ENCODE measurements around the gene ZDHHC1. TPM values are rescaled to one million over a fixed set of nuclear protein-coding genes. Genes with fewer than 3 reads are reported as not detected.

The ZDHHC1 gene
- total and polyA plus RNA-seq, 4 donors = 0.33 to 1.6 (median 1.1) TPM

GRCh38 chr16:67395458-67396158 lies 20.7 kb downstream of the ZDHHC1 start:
- Histone ChIP-seq H3K4me1 (ENCODE audit: control insufficient read depth in 4 of 4, insufficient read depth in 4 of 4, low read length in 3 of 4) (peaks cover 3 to 23% (median 6%) of the 10 kb centered on the region in 4 donors), H3K9ac (ENCODE audit: low read depth in 1 of 2, low read length in 2 of 2) (no peak overlapping the region), H3K9me3 (ENCODE audit: control insufficient read depth in 4 of 4, low read length in 3 of 4) (no peaks in the 10 kb centered on the region), H3K4me3 (ENCODE audit: low read depth in 1 of 3, low read length in 3 of 3) (no peak overlapping the region), H3K27ac (ENCODE audit: low read depth in 1 of 2, low read length in 2 of 2) (peak overlapping the region in 1 of 2 donors; percentile 25), H3K27me3 (ENCODE audit: control insufficient read depth in 4 of 4, insufficient read depth in 4 of 4, low read length in 3 of 4) (peaks cover 0 to 3% (median 1%) of the 10 kb centered on the region in 4 donors), H3K36me3 (ENCODE audit: control insufficient read depth in 4 of 4, insufficient read depth in 3 of 4, low read depth in 1 of 4, low read length in 3 of 4) (no peaks in the 10 kb centered on the region)
- TF ChIP-seq JUND (IDR thresholded peaks at IDR 0.05) (no peak), RXRA (IDR thresholded peaks at IDR 0.05) (no peak), YY1 (IDR thresholded peaks at IDR 0.05) (no peak), MAX (IDR thresholded peaks at IDR 0.05) (no peak), FOXA2 (IDR thresholded peaks at IDR 0.05) (no peak), HNF4A (conservative IDR thresholded peaks at IDR 0.05) (no peak), HNF4G (IDR thresholded peaks at IDR 0.05) (no peak), TAF1 (conservative IDR thresholded peaks at IDR 0.05) (no peak), EGR1 (IDR thresholded peaks at IDR 0.05; ENCODE audit: low read depth in 2 of 2) (no peak), GABPA (IDR thresholded peaks at IDR 0.05 in 1 of 2, conservative IDR thresholded peaks at IDR 0.05 in 1 of 2) (no peak), ZBTB33 (IDR thresholded peaks at IDR 0.05) (no peak), SP1 (IDR thresholded peaks at IDR 0.05) (no peak), ATF3 (IDR thresholded peaks at IDR 0.05) (no peak), CTCF (IDR thresholded peaks at IDR 0.05; ENCODE audit: low read depth, low read length, missing input control) (no peak), REST (IDR thresholded peaks at IDR 0.05) (no peak), FOXA1 (IDR thresholded peaks at IDR 0.05) (no peak), RAD21 (IDR thresholded peaks at IDR 0.05) (no peak), NR2F2 (IDR thresholded peaks at IDR 0.05) (no peak)
- no peak for DNase-seq (ENCODE audit: low spot score)
- 69% methylated on average over 13 of the region's 13 CpGs for WGBS
